DOHH2 (cell line): ENCODE results near the gene GRK7.
"Not testable (repeated sequence)": the region's sequence is repeated elsewhere in the genome, so short reads cannot be mapped to it uniquely, and the experiment has no call there.

Experiments
- H3F3A ChIP-seq: fragments of 200-600 bp; sonication (generic), shearing (Covaris generic); 2 replicates; pipeline ENCODE4 v1.6.0; 2016; ENCODE audit warnings: antibody characterized with exemption, mild to moderate bottlenecking; ENCODE audit not compliant: control insufficient read depth, insufficient read depth
- H3K27ac ChIP-seq: fragments of 200-600 bp; sonication (generic); 2 replicates; pipeline ENCODE4 v1.5.1; 2014; ENCODE audit warnings: low read depth, mild to moderate bottlenecking, low read length, moderate library complexity
- H3K27me3 ChIP-seq: fragments of 200-600 bp; sonication (generic); 2 replicates; pipeline ENCODE4 v1.6.1; 2014; ENCODE audit warnings: mild to moderate bottlenecking, low read length, mixed read lengths; ENCODE audit not compliant: control insufficient read depth
- H3K36me3 ChIP-seq: fragments of 200-600 bp; sonication (generic); 2 replicates; pipeline ENCODE4 v1.6.1; 2014; ENCODE audit warnings: mild to moderate bottlenecking, low read length, moderate library complexity, mixed read lengths; ENCODE audit not compliant: control insufficient read depth
- H3K4me1 ChIP-seq: fragments of 200-600 bp; sonication (generic); 2 replicates; pipeline ENCODE4 v1.6.1; 2014; ENCODE audit warnings: mild to moderate bottlenecking, low read length, mixed read lengths; ENCODE audit not compliant: control insufficient read depth
- H3K4me2 ChIP-seq: fragments of 200-600 bp; sonication (generic); 2 replicates; pipeline ENCODE4 v1.6.0; 2014; ENCODE audit warnings: mild to moderate bottlenecking, low read length, moderate library complexity
- H3K4me3 ChIP-seq: fragments of 200-600 bp; sonication (generic); 2 replicates; pipeline ENCODE4 v1.5.1; 2014; ENCODE audit warnings: mild to moderate bottlenecking, low read length, mixed read lengths
- H3K79me2 ChIP-seq: fragments of 200-600 bp; sonication (generic); 2 replicates; pipeline ENCODE4 v1.6.1; 2014; ENCODE audit warnings: mild to moderate bottlenecking, low read length, mixed read lengths; ENCODE audit not compliant: control insufficient read depth
- H3K9me2 ChIP-seq: fragments of 200-600 bp; sonication (generic); replicated peaks from 2 replicates; pipeline ENCODE4 v1.6.1; 2014; ENCODE audit warnings: mild to moderate bottlenecking, low read length, mixed read lengths; ENCODE audit not compliant: control insufficient read depth
- H3K9me3 ChIP-seq: fragments of 200-600 bp; sonication (generic); 2 replicates; pipeline ENCODE4 v1.6.1; 2014; ENCODE audit warnings: antibody characterized with exemption, low read length, mixed read lengths; ENCODE audit not compliant: control insufficient read depth, insufficient read depth
- H4K20me1 ChIP-seq: fragments of 200-600 bp; sonication (generic); 2 replicates; pipeline ENCODE4 v1.6.0; 2014; ENCODE audit warnings: low read depth, mild to moderate bottlenecking, antibody characterized with exemption, low read length, moderate library complexity; ENCODE audit not compliant: control insufficient read depth, insufficient read depth
- CTCF ChIP-seq: fragments of 200-600 bp; sonication (generic); IDR thresholded peaks from one replicate; pipeline ENCODE4 v1.5.1; 2014; ENCODE audit warnings: antibody characterized with exemption, mild to moderate bottlenecking, low read depth, low read length; ENCODE audit not compliant: poor library complexity, severe bottlenecking
- EZH2phosphoT487 ChIP-seq: fragments of 200-600 bp; sonication (generic); IDR thresholded peaks from 2 replicates; pipeline ENCODE4 v1.6.1; 2017; ENCODE audit warnings: borderline replicate concordance, mild to moderate bottlenecking, antibody characterized with exemption, low read length, moderate library complexity, mixed read lengths

GRK7 gene

GRCh38 chr3:141784531-141784930 is 21.3 kb downstream of the GRK7 start:
- H3K4me2 ChIP-seq: no peak overlapping the region
- H3K4me3 ChIP-seq: no peak overlapping the region

GRCh38 chr3:141788149-141788548 is 24.9 kb downstream of the GRK7 start:
- H4K20me1 ChIP-seq: no peaks in the 10 kb centered on the region
- H3K4me1 ChIP-seq: no peaks in the 10 kb centered on the region
- H3K4me3 ChIP-seq: no peak overlapping the region
- H3F3A ChIP-seq: no peaks in the 10 kb centered on the region
- no peak overlapping the region for H3K27ac ChIP-seq
- no peaks in the 10 kb centered on the region for H3K27me3 ChIP-seq
- no peaks in the 10 kb centered on the region for H3K79me2 ChIP-seq
- TF ChIP-seq CTCF (no peak), EZH2phosphoT487 (no peak)
- H3K9me3 ChIP-seq: no peaks in the 10 kb centered on the region
- H3K4me2 ChIP-seq: no peak overlapping the region
- H3K36me3 ChIP-seq: no peaks in the 10 kb centered on the region
- no peaks in the 10 kb centered on the region for H3K9me2 ChIP-seq

More at GRCh38 chr3:141784531-141784930, 21.3 kb downstream of the GRK7 start:
- Histone ChIP-seq H3K27ac (no peak overlapping the region), H3K27me3 (no peaks in the 10 kb centered on the region), H3F3A (no peaks in the 10 kb centered on the region), H3K79me2 (no peaks in the 10 kb centered on the region), H3K9me3 (no peaks in the 10 kb centered on the region), H3K36me3 (no peaks in the 10 kb centered on the region), H3K4me1 (no peaks in the 10 kb centered on the region), H4K20me1 (no peaks in the 10 kb centered on the region), H3K9me2 (no peaks in the 10 kb centered on the region)
- TF ChIP-seq EZH2phosphoT487 (no peak), CTCF (no peak)

GRCh38 chr3:141788750-141789149 is 25.5 kb downstream of the GRK7 start:
- H4K20me1 ChIP-seq, H3K9me3 ChIP-seq, H3K4me3 ChIP-seq, H3K27me3 ChIP-seq, H3K9me2 ChIP-seq, H3K4me1 ChIP-seq, H3F3A ChIP-seq, H3K27ac ChIP-seq, H3K79me2 ChIP-seq, H3K36me3 ChIP-seq, H3K4me2 ChIP-seq: not testable (repeated sequence)

GRCh38 chr3:141789281-141789680 is 26.1 kb downstream of the GRK7 start:
- TF ChIP-seq CTCF (peak; percentile 32), EZH2phosphoT487 (no peak)
- Histone ChIP-seq H4K20me1 (no peaks in the 10 kb centered on the region), H3K4me1 (0 out of 2 replicates have a peak, but pooled peaks cover under 1% of the 10 kb centered on the region), H3K9me2 (no peaks in the 10 kb centered on the region), H3K27me3 (no peaks in the 10 kb centered on the region), H3K79me2 (no peaks in the 10 kb centered on the region), H3K9me3 (no peaks in the 10 kb centered on the region), H3K4me2 (no peak overlapping the region), H3F3A (no peaks in the 10 kb centered on the region), H3K36me3 (no peaks in the 10 kb centered on the region), H3K4me3 (no peak overlapping the region), H3K27ac (no peak overlapping the region)
